B cell (primary cell): ENCODE data around the gene PGLYRP2. TPM values are rescaled to one million over a fixed set of nuclear protein-coding genes. Genes with fewer than 3 reads are reported as not detected.

Experiments used
- ATAC-seq: fragments of 200-7000 bp; cut with Tn5 transposase; one replicate; pipeline ENCODE4 v1.10.0; 2021; ENCODE audit warnings: low read depth, mild to moderate bottlenecking, moderate number of reproducible peaks, moderate library complexity
- CTCF ChIA-PET: fragments of 350-600 bp; sonication (Branson Sonifier 250); formaldehyde crosslinking; loops from one replicate; lab custom pipeline; 2021; ENCODE audit warnings: antibody characterized with exemption, inconsistent platforms; lab: Charles Lee
- POLR2A ChIA-PET: fragments of 350-600 bp; sonication (Branson Sonifier 250); formaldehyde crosslinking; loops from one replicate; lab custom pipeline; 2021; ENCODE audit warnings: antibody characterized with exemption; lab: Charles Lee
- DNase-seq: peaks from one replicate; pipeline ENCODE4 v3.0.0; 2013
- H2AFZ ChIP-seq: 2 replicates; pipeline ENCODE4 v1.6.1; 2012; ENCODE audit warnings: mild to moderate bottlenecking, low read depth, low read length; ENCODE audit not compliant: insufficient read depth, poor library complexity, severe bottlenecking
- H3K27ac ChIP-seq, 2 donors: 1 replicate in 1 of 2; 2 replicates in 1 of 2; pipeline ENCODE4 v1.5.1; 2012 to 2013; ENCODE audit warnings: low read length in 2 of 2, mild to moderate bottlenecking in 2 of 2, moderate library complexity in 1 of 2
- H3K27me3 ChIP-seq, 4 experiments: fragments of 200-600 bp in 1 of 4; sonication (generic) in 1 of 4; replicated peaks in 1 of 4; 1 replicate in 2 of 4; 2 replicates in 2 of 4; pipeline versions ENCODE4 v1.6.1 to v1.7.0; 2013 to 2016; ENCODE audit warnings: low read length in 3 of 4, mild to moderate bottlenecking in 2 of 4, mixed read lengths in 1 of 4, moderate library complexity in 1 of 4; ENCODE audit not compliant: insufficient read depth in 4 of 4, control insufficient read depth in 3 of 4; ENCODE audit errors: control extremely low read depth in 1 of 4
- H3K36me3 ChIP-seq, 2 experiments: replicated peaks in 1 of 2; 1 replicate in 1 of 2; 2 replicates in 1 of 2; pipeline versions ENCODE4 v1.6.1 to v1.7.1; 2013; ENCODE audit warnings: low read length in 1 of 2; ENCODE audit not compliant: insufficient read depth in 2 of 2, control insufficient read depth in 1 of 2; ENCODE audit errors: control extremely low read depth in 1 of 2, extremely low read depth in 1 of 2
- H3K4me1 ChIP-seq, 2 donors: fragments of 200-600 bp in 1 of 2; sonication (generic) in 1 of 2; 1 replicate in 1 of 2; 2 replicates in 1 of 2; pipeline versions ENCODE4 v1.5.1 to v1.6.1; 2013 to 2017; ENCODE audit warnings: low read length in 2 of 2; ENCODE audit not compliant: control insufficient read depth in 2 of 2, insufficient read depth in 2 of 2
- H3K4me2 ChIP-seq: replicated peaks from 2 replicates; pipeline ENCODE3; 2012; ENCODE audit warnings: mild to moderate bottlenecking, low read depth, low read length; ENCODE audit not compliant: poor library complexity, severe bottlenecking
- H3K4me3 ChIP-seq, 5 experiments: fragments of 200-600 bp in 1 of 5; sonication (generic) in 1 of 5; 1 replicate in 3 of 5; 2 replicates in 2 of 5; pipeline versions ENCODE4 v1.5.1 to v1.7.0; 2011 to 2016; ENCODE audit warnings: low read length in 4 of 5, mild to moderate bottlenecking in 4 of 5, low read depth in 2 of 5, control low read depth in 1 of 5, moderate library complexity in 1 of 5; ENCODE audit not compliant: insufficient read depth in 1 of 5; ENCODE audit errors: control extremely low read depth in 1 of 5, extremely low read depth in 1 of 5
- H3K79me2 ChIP-seq: fragments of 200-600 bp; sonication (generic); one replicate; pipeline ENCODE4 v1.6.0; 2016; ENCODE audit warnings: low read length; ENCODE audit not compliant: control insufficient read depth, insufficient read depth
- H3K9ac ChIP-seq: fragments of 200-600 bp; sonication (generic); 2 replicates; pipeline ENCODE4 v1.6.1; 2017; ENCODE audit warnings: mild to moderate bottlenecking, low read length, moderate library complexity
- H3K9me3 ChIP-seq, 3 donors: one replicate each; pipeline versions ENCODE4 v1.6.1 to v1.7.1; 2013; ENCODE audit warnings: low read length in 2 of 3; ENCODE audit not compliant: control insufficient read depth in 2 of 3, insufficient read depth in 1 of 3; ENCODE audit errors: control extremely low read depth in 1 of 3
- H4K20me1 ChIP-seq: 2 replicates; pipeline ENCODE4 v1.6.0; 2012; ENCODE audit warnings: mild to moderate bottlenecking, low read length; ENCODE audit not compliant: insufficient read depth, control insufficient read depth, poor library complexity, severe bottlenecking
- H3K27ac Mint-ChIP-seq: one replicate; pipeline ENCODE4 v1.8.0; 2021; ENCODE audit warnings: mixed read lengths
- H3K27me3 Mint-ChIP-seq: one replicate; pipeline ENCODE4 v1.8.0; 2021; ENCODE audit warnings: mixed read lengths
- H3K4me1 Mint-ChIP-seq: one replicate; pipeline ENCODE4 v1.8.0; 2021; ENCODE audit warnings: mixed read lengths
- H3K4me3 Mint-ChIP-seq: one replicate; pipeline ENCODE4 v1.8.0; 2021; ENCODE audit warnings: mixed read lengths
- H3K9me3 Mint-ChIP-seq: one replicate; pipeline ENCODE4 v1.8.0; 2022; ENCODE audit warnings: mixed read lengths; ENCODE audit not compliant: insufficient read depth
- CTCF ChIP-seq: fragments of 200-600 bp; IDR thresholded peaks from one replicate; pipeline ENCODE4 v1.8.0; 2022; ENCODE audit warnings: antibody characterized with exemption, mild to moderate bottlenecking
- EZH2 ChIP-seq: IDR thresholded peaks from 2 replicates; pipeline ENCODE4 v1.6.1; 2012; ENCODE audit warnings: borderline replicate concordance, low read depth, mild to moderate bottlenecking, moderate library complexity, low read length; ENCODE audit not compliant: insufficient read depth, poor library complexity, severe bottlenecking
- WGBS: methylation state at CpG from one replicate; pipeline ENCODE4 v1.1.5; 2013; ENCODE audit warnings: missing lambda C conversion rate; ENCODE audit not compliant: insufficient coverage; 5-methylcytosine and 5-hydroxymethylcytosine counted together
- intact Hi-C: fragments of 100-400 bp; cut with micrococcal nuclease; formaldehyde crosslinking; loops from one replicate; pipeline ENCODE4 v1.10.0; 2022
- polyA plus RNA-seq: library from polyadenylated mRNA; depleted of rRNA; stranded (reverse); fragments of >200 nt; gene quantifications from 2 replicates; pipeline ENCODE4 v1.2.3, GENCODE V29; 2012
- total RNA-seq, 2 donors: library from RNA; stranded (reverse); fragments of 120-200 nt in 1 of 2; gene quantifications; 1 replicate in 1 of 2; 2 replicates in 1 of 2; pipeline versions ENCODE4 v1.2.3 to v1.2.4, GENCODE V29; 2013 to 2022

The PGLYRP2 gene
- total and polyA plus RNA-seq, 2 donors (not counting 1 experiment from before 2014, with no cell fraction given) = not detected

- Histone ChIP-seq H3K27ac (no peak overlapping the region), H3K9ac (no peak overlapping the region), H3K4me2 (no peak overlapping the region), H2AFZ (no peak overlapping the region), H3K36me3 (no peaks in the 10 kb centered on the region), H3K79me2 (no peaks in the 10 kb centered on the region), H4K20me1 (no peaks in the 10 kb centered on the region), H3K27me3 (peaks cover 0 to 3% (median 0%) of the 10 kb centered on the region in 4 experiments), H3K4me1 (no peaks in the 10 kb centered on the region), H3K4me3 (no peak overlapping the region), H3K9me3 (peaks cover 0 to 14% (median 0%) of the 10 kb centered on the region in 3 donors)
- Mint-ChIP-seq H3K4me3 (no peak overlapping the region), H3K9me3 (no peaks in the 10 kb centered on the region), H3K27me3 (peaks cover 9% of the 10 kb centered on the region), H3K27ac (no peak overlapping the region), H3K4me1 (no peaks in the 10 kb centered on the region)
- WGBS = 49% methylated on average over 4 of the region's 5 CpGs
- TF ChIP-seq CTCF (no peak), EZH2 (no peak)
- ChIA-PET CTCF (no interaction called here), POLR2A (no interaction called here)
- ATAC-seq (no peak), DNase-seq (no peak)
- intact Hi-C loops = no loop called here
Measured at GRCh38 chr19:15476325-15476724, 3.0 kb downstream of the PGLYRP2 start.

- intact Hi-C loops = no loop called here
- H3K9ac ChIP-seq = no peak overlapping the region
- DNase-seq = no peak
- 98% methylated on average over 10 of the region's 10 CpGs for WGBS
- H3K27ac ChIP-seq = no peak overlapping the region
- H3K4me1 ChIP-seq = no peaks in the 10 kb centered on the region
- H3K9me3 ChIP-seq = peaks cover 0 to 15% (median 0%) of the 10 kb centered on the region in 3 donors
- peaks cover 0 to 6% (median 0%) of the 10 kb centered on the region in 4 experiments for H3K27me3 ChIP-seq
- H3K79me2 ChIP-seq = no peaks in the 10 kb centered on the region
- peaks cover 9% of the 10 kb centered on the region for H3K27me3 Mint-ChIP-seq
- H3K9me3 Mint-ChIP-seq = no peaks in the 10 kb centered on the region
- TF ChIP-seq EZH2 (no peak), CTCF (no peak)
- H3K4me3 Mint-ChIP-seq = no peak overlapping the region
- no peak overlapping the region for H2AFZ ChIP-seq
- ChIA-PET POLR2A (interaction anchor here (0.6 kb wide), 1 partner anchor 224 kb away, joined by 3 read pairs; no protein-coding TSS in a partner anchor), CTCF (no interaction called here)
- no peaks in the 10 kb centered on the region for H4K20me1 ChIP-seq
- no peak for ATAC-seq
- H3K4me2 ChIP-seq = no peak overlapping the region
- H3K27ac Mint-ChIP-seq = no peak overlapping the region
- no peaks in the 10 kb centered on the region for H3K4me1 Mint-ChIP-seq
- no peaks in the 10 kb centered on the region for H3K36me3 ChIP-seq
- no peak overlapping the region for H3K4me3 ChIP-seq
Measured at GRCh38 chr19:15475611-15476010, 3.7 kb downstream of the PGLYRP2 start.
